ENCODE data around the gene KRTAP9-3. TPM values are rescaled to one million over a fixed set of nuclear protein-coding genes. Genes with fewer than 3 reads are reported as not detected.

The KRTAP9-3 gene
- total and polyA plus RNA-seq, 2 of the 8 experiments (the other 6 are each of a cell fraction or from before 2014, with no cell fraction given), result not detected

DNA sequence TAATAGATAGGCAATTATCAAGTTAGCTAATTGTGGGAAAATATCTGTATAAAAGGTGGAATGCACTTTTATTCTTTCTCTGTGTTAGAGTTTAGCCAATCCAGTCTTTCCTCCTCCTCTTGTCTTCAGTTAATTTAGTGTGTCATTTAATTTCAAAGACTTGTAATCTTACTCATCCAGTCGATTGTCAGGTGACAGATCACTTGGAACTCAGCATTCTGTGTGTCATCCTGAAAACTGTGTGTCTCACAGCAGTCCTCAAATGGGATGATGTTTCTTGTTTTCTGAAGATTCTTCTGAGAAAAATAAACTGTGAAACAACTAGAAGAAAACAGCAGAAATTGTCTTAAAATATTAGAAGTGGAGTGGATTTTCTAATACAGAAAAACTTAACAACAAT, 47.2 kb upstream of the KRTAP9-3 start:
- Histone ChIP-seq H3K79me1 (ENCODE audit: low read depth, low read length) (no peaks in the 10 kb centered on the region), H3K9me3 (ENCODE audit: insufficient read depth in 2 of 2, low read depth in 1 of 2, low read length in 1 of 2) (no peaks in the 10 kb centered on the region), H3K27me3 (replicated peaks in 1 of 4; ENCODE audit: control insufficient read depth in 3 of 4, extremely low read depth in 1 of 4, insufficient read depth in 3 of 4, low read length in 3 of 4) (no peaks in the 10 kb centered on the region), H3K56ac (replicated peaks; ENCODE audit: insufficient read length, low read depth, low read length) (no peak overlapping the region), H4K8ac (ENCODE audit: extremely low read depth, insufficient read depth, low read length) (no peak overlapping the region), H3K9ac (replicated peaks in 1 of 4; ENCODE audit: extremely low read depth in 1 of 4, low read depth in 3 of 4, low read length in 3 of 4) (no peak overlapping the region), H3K23ac (ENCODE audit: insufficient read length) (no peak overlapping the region), H4K5ac (ENCODE audit: insufficient read length, low read depth, low read length) (no peak overlapping the region), H3K4me3 (ENCODE audit: extremely low read depth in 1 of 4, insufficient read depth in 2 of 4, low read depth in 3 of 4, low read length in 4 of 4) (no peak overlapping the region), H3K27ac (ENCODE audit: low read depth, low read length) (no peak overlapping the region), H3K79me2 (ENCODE audit: control insufficient read depth in 1 of 2, insufficient read depth in 2 of 2, low read length in 2 of 2) (no peaks in the 10 kb centered on the region), H4K91ac (replicated peaks; ENCODE audit: insufficient read length, low read length) (no peak overlapping the region), H2BK12ac (ENCODE audit: low read depth, low read length) (no peak overlapping the region), H2AFZ (ENCODE audit: low read length) (no peak overlapping the region), H3K23me2 (ENCODE audit: low read depth, low read length) (no peaks in the 10 kb centered on the region; the same call in 1 of the 2 replicates), H2BK120ac (replicated peaks; ENCODE audit: low read depth, low read length) (no peak overlapping the region), H3K4me2 (ENCODE audit: insufficient read depth in 1 of 2, low read depth in 2 of 2, low read length in 2 of 2) (no peak overlapping the region), H4K20me1 (replicated peaks in 1 of 2; ENCODE audit: control insufficient read depth in 1 of 2, insufficient read depth in 2 of 2, low read length in 2 of 2) (no peaks in the 10 kb centered on the region), H2BK20ac (ENCODE audit: low read length) (no peak overlapping the region), H3K36me3 (ENCODE audit: control insufficient read depth in 2 of 4, insufficient read depth in 4 of 4, low read length in 3 of 4) (no peaks in the 10 kb centered on the region), H3K4me1 (replicated peaks in 1 of 4; ENCODE audit: control insufficient read depth in 3 of 4, insufficient read depth in 4 of 4, low read length in 3 of 4) (no peaks in the 10 kb centered on the region; a peak in 2 of 7 replicates), H3K14ac (ENCODE audit: insufficient read length) (no peak overlapping the region), H2BK15ac (ENCODE audit: low read length) (no peak overlapping the region), H3K18ac (ENCODE audit: extremely low read depth, low read length) (no peak overlapping the region), H3K4ac (replicated peaks; ENCODE audit: insufficient read length, low read depth, low read length) (no peak overlapping the region), H2AK5ac (ENCODE audit: low read depth, low read length) (no peak overlapping the region), H2BK5ac (ENCODE audit: low read depth, low read length) (no peak overlapping the region)
- FAIRE-seq, result no peak
- CTCF ChIA-PET (ENCODE audit: partially characterized antibody), result interaction anchor here (0.8 kb wide), 1 partner anchor 180 kb away, joined by 3 read pairs; no protein-coding TSS in a partner anchor
- WGBS, 2 experiments (ENCODE audit: extremely low coverage in 1 of 2, insufficient coverage in 1 of 2, insufficient read length in 1 of 2, insufficient replicate concordance in 2 of 2, low coverage in 1 of 2, low lambda C conversion rate in 2 of 2, missing lambda C conversion rate in 1 of 2), result 94% methylated on average over 1 of the region's 1 CpG; no CpG with 5 or more reads in 1 of the 2 experiments
- DNase-seq (ENCODE audit: low read depth in 1 of 2, low spot score in 2 of 2), result no peak
- POLR2A ChIA-PET (ENCODE audit: partially characterized antibody), result no interaction called here
- TF ChIP-seq HDAC2 (IDR thresholded peaks at IDR 0.05; ENCODE audit: borderline replicate concordance in 1 of 2, low read depth in 2 of 2, low read length in 2 of 2), result no peak
- TF ChIP-seq CHD2 (IDR thresholded peaks at IDR 0.05; ENCODE audit: low read length), result no peak
- TF ChIP-seq SP2 (IDR thresholded peaks at IDR 0.05; ENCODE audit: low read length), result no peak
- no peak for TF ChIP-seq RNF2 (IDR thresholded peaks at IDR 0.05; ENCODE audit: borderline replicate concordance, low read depth, low read length, missing control alignments, poor library complexity, severe bottlenecking)
- no peak for TF ChIP-seq KDM1A (IDR thresholded peaks at IDR 0.05; ENCODE audit: borderline replicate concordance, low read length)
- no peak for TF ChIP-seq GTF2F1 (IDR thresholded peaks at IDR 0.05; ENCODE audit: borderline replicate concordance, low read depth, low read length)
- no peak for TF ChIP-seq CTCF (IDR thresholded peaks at IDR 0.05; ENCODE audit: control extremely low read depth in 1 of 3, insufficient read depth in 1 of 3, low read depth in 1 of 3, low read length in 3 of 3)
